Left kidney (tissue), 2 donors: ENCODE measurements around the gene ZNF302. TPM values are rescaled to one million over a fixed set of nuclear protein-coding genes. Genes with fewer than 3 reads are reported as not detected.

Experiments
- DNase-seq: peaks from one replicate; pipeline ENCODE4 v3.0.0-alpha.2; 2013
- polyA plus RNA-seq: library from polyadenylated mRNA; unstranded; fragments of 120-200 nt; gene quantifications from one replicate; pipeline ENCODE4 v1.2.1, GENCODE V29; 2013; ENCODE audit not compliant: insufficient read length

The ZNF302 gene
- polyA plus RNA-seq, 1 donor = 105 TPM

- no peak for DNase-seq
These were observed 53.7 kb downstream of the ZNF302 start for GRCh38 chr19:34731019-34731829.

- no peak for DNase-seq
These were observed 54.5 kb downstream of the ZNF302 start for GRCh38 chr19:34731964-34732363.

- DNase-seq = peak; percentile 17
These were observed 55.2 kb downstream of the ZNF302 start for GRCh38 chr19:34732612-34733211.

- DNase-seq = no peak
These were observed 55.8 kb downstream of the ZNF302 start for GRCh38 chr19:34733266-34733745.

GRCh38 chr19:34733746-34734536 lies 56.5 kb downstream of the ZNF302 start, which contains the start of gene ZNF181:
Gene ZNF181, plus strand, starts transcription at chr19:34734243. Its CDS starts 795 bp downstream, at chr19:34735038.
- DNase-seq = peak; percentile 89

GRCh38 chr19:34734537-34735103 lies 57.1 kb downstream of the ZNF302 start:
- DNase-seq = no peak

Other genes with a start within 250 kb of the ZNF302 start
- gene UBA2, start 249.3 kb upstream of the ZNF302 start, polyA plus RNA-seq = 189 TPM
- 28.0 TPM for gene WTIP, start 195.9 kb upstream of the ZNF302 start, polyA plus RNA-seq
- 1.1 TPM for gene SCGB2B2, start 519 bp upstream of the ZNF302 start, polyA plus RNA-seq
- 26.2 TPM for gene ZNF181, start 56.6 kb downstream of the ZNF302 start, polyA plus RNA-seq
- gene ZNF599, start 95.5 kb downstream of the ZNF302 start, polyA plus RNA-seq = 15.6 TPM
- gene ZNF30, start 249.2 kb downstream of the ZNF302 start, polyA plus RNA-seq = 9.6 TPM